Measurements from ENCODE around the gene CHST9.
"Not testable (repeated sequence)": the region's sequence is repeated elsewhere in the genome, so short reads cannot be mapped to it uniquely, and the experiment has no call there.

CHST9 gene

DNA sequence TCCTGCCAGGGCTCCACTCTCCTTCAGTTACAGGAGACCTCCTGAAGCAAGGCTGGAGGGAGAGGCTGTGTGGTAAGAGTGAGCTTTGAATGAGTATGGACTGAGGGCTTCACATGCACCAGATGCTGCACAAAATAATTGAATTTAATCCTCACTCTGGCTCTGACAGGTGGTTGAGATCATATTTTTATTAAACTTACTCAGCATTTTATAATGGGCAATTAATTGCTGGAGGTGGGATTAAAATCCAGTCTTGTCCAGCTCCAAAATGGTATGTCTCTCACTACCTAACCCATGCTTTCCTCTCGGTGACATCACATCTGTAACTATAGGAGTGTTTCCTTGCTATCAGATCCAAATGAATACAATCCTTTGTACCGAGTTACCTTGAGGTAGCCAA, 253.4 kb downstream of the CHST9 start:
- Histone ChIP-seq H3K27me3 (ENCODE audit: control insufficient read depth, low read length) (no peaks in the 10 kb centered on the region), H3K79me2 (ENCODE audit: control insufficient read depth, low read length) (no peaks in the 10 kb centered on the region), H3K9me2 (replicated peaks; ENCODE audit: control insufficient read depth, low read length) (no peaks in the 10 kb centered on the region), H3K9me3 (ENCODE audit: control insufficient read depth, insufficient read depth, low read length) (no peaks in the 10 kb centered on the region), H4K20me1 (ENCODE audit: control insufficient read depth, insufficient read depth, low read depth, low read length) (no peaks in the 10 kb centered on the region), H3K36me3 (ENCODE audit: control insufficient read depth, low read length) (no peaks in the 10 kb centered on the region), H3F3A (ENCODE audit: control insufficient read depth, insufficient read depth) (no peaks in the 10 kb centered on the region), H3K4me3 (ENCODE audit: low read length) (no peak overlapping the region), H3K27ac (ENCODE audit: low read depth, low read length) (no peak overlapping the region), H3K4me2 (ENCODE audit: low read length) (no peak overlapping the region), H3K4me1 (ENCODE audit: control insufficient read depth, low read length) (no peaks in the 10 kb centered on the region)
- TF ChIP-seq EZH2phosphoT487 (IDR thresholded peaks at IDR 0.05; ENCODE audit: borderline replicate concordance, low read length) = no peak
- TF ChIP-seq, protein P1, sequence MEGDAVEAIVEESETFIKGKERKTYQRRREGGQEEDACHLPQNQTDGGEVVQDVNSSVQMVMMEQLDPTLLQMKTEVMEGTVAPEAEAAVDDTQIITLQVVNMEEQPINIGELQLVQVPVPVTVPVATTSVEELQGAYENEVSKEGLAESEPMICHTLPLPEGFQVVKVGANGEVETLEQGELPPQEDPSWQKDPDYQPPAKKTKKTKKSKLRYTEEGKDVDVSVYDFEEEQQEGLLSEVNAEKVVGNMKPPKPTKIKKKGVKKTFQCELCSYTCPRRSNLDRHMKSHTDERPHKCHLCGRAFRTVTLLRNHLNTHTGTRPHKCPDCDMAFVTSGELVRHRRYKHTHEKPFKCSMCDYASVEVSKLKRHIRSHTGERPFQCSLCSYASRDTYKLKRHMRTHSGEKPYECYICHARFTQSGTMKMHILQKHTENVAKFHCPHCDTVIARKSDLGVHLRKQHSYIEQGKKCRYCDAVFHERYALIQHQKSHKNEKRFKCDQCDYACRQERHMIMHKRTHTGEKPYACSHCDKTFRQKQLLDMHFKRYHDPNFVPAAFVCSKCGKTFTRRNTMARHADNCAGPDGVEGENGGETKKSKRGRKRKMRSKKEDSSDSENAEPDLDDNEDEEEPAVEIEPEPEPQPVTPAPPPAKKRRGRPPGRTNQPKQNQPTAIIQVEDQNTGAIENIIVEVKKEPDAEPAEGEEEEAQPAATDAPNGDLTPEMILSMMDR (IDR thresholded peaks at IDR 0.05; ENCODE audit: low read depth, low read length, poor library complexity, severe bottlenecking) = no peak

DNA sequence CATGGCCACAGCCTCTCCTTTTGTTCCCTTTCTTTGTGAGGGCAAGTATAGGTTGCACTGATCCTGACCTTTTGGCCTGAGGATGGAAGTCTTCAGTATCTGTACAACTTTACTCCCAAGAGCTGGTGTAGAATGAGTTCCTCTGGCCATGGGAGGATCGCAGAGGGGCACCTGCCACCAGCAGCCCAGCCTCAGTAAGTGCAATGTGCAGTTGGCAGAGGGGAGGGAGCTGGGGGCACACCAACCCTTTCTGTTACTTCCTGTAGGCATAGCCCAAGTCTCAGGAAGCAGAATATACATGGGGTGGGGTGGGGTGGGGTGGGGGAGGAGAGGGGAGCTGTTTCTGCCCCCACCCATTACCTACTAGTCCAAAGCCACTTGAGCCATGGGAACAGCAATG, 254.5 kb downstream of the CHST9 start:
- H3K27me3 ChIP-seq (ENCODE audit: control insufficient read depth, low read length) = no peaks in the 10 kb centered on the region
- H3K79me2 ChIP-seq (ENCODE audit: control insufficient read depth, low read length) = no peaks in the 10 kb centered on the region
- no peak overlapping the region for H3K4me2 ChIP-seq (ENCODE audit: low read length)
- H3K4me1 ChIP-seq (ENCODE audit: control insufficient read depth, low read length) = no peaks in the 10 kb centered on the region
- H3K4me3 ChIP-seq (ENCODE audit: low read length) = no peak overlapping the region
- H4K20me1 ChIP-seq (ENCODE audit: control insufficient read depth, insufficient read depth, low read depth, low read length) = no peaks in the 10 kb centered on the region
- no peak overlapping the region for H3K27ac ChIP-seq (ENCODE audit: low read depth, low read length)
- no peaks in the 10 kb centered on the region for H3K36me3 ChIP-seq (ENCODE audit: control insufficient read depth, low read length)
- no peaks in the 10 kb centered on the region for H3K9me2 ChIP-seq (replicated peaks; ENCODE audit: control insufficient read depth, low read length)
- TF ChIP-seq, protein P1 (IDR thresholded peaks at IDR 0.05; ENCODE audit: low read depth, low read length, poor library complexity, severe bottlenecking) = no peak
- no peak for TF ChIP-seq EZH2phosphoT487 (IDR thresholded peaks at IDR 0.05; ENCODE audit: borderline replicate concordance, low read length)
- no peaks in the 10 kb centered on the region for H3F3A ChIP-seq (ENCODE audit: control insufficient read depth, insufficient read depth)
- H3K9me3 ChIP-seq (ENCODE audit: control insufficient read depth, insufficient read depth, low read length) = no peaks in the 10 kb centered on the region

DNA sequence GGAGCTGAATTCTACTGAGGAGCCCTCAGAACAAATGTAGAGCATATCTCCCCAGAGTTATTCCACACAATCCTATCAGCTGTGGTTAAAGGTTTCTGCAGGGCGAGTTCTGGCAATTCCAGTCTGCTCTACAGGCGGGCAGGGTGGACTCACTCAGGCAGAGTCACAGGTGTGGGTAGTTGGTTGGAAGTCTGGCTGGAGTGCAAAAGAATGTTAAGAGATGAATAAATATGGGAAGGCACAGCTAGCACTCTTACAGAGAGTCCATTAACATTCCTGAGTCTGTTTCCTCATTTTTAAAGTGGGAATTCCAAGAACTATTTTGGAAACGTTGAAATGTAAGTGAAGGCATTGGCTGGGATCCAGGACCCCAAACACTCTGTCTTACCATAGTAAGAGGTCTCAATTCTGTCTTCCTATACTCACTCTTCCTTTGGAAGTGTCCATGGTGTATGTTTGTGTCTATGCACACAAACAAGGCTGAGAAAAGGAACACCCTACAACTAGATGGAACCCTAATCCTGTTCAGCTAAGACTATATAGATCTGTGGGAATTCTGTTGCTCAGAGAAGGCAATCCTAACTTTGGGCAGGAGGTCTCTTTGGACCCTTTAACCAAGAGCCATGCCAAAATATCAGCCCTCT, 256.3 kb downstream of the CHST9 start:
- TF ChIP-seq EZH2phosphoT487 (IDR thresholded peaks at IDR 0.05; ENCODE audit: borderline replicate concordance, low read length) = no peak
- TF ChIP-seq, protein P1 (IDR thresholded peaks at IDR 0.05; ENCODE audit: low read depth, low read length, poor library complexity, severe bottlenecking) = no peak
- H3K9me3 ChIP-seq (ENCODE audit: control insufficient read depth, insufficient read depth, low read length) = no peaks in the 10 kb centered on the region
- H3K27ac ChIP-seq (ENCODE audit: low read depth, low read length) = no peak overlapping the region
- H3K79me2 ChIP-seq (ENCODE audit: control insufficient read depth, low read length) = no peaks in the 10 kb centered on the region
- H3K27me3 ChIP-seq (ENCODE audit: control insufficient read depth, low read length) = no peaks in the 10 kb centered on the region
- no peaks in the 10 kb centered on the region for H4K20me1 ChIP-seq (ENCODE audit: control insufficient read depth, insufficient read depth, low read depth, low read length)
- H3F3A ChIP-seq (ENCODE audit: control insufficient read depth, insufficient read depth) = no peaks in the 10 kb centered on the region
- no peaks in the 10 kb centered on the region for H3K36me3 ChIP-seq (ENCODE audit: control insufficient read depth, low read length)
- H3K4me1 ChIP-seq (ENCODE audit: control insufficient read depth, low read length) = no peaks in the 10 kb centered on the region
- H3K9me2 ChIP-seq (replicated peaks; ENCODE audit: control insufficient read depth, low read length) = no peaks in the 10 kb centered on the region
- H3K4me2 ChIP-seq (ENCODE audit: low read length) = no peak overlapping the region
- no peak overlapping the region for H3K4me3 ChIP-seq (ENCODE audit: low read length)

DNA sequence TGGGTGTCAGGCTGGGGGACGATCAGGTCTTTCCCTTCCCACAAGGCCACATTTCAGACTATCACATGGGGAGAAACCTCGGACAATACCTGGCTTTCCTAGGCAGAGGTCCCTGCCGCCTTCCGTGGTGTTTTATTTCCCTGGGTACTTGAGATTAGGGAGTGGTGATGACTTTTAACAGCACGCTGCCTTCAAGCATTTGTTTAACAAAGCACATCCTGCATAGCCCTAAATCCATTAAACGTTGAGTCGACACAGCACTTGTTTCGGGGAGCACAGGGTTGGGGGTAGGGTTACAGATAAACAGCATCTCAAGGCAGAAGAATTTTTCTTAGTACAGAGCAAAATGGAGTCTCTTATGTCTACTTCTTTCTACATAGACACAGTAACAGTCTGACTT, 257.3 kb downstream of the CHST9 start:
- H3F3A ChIP-seq (ENCODE audit: control insufficient read depth, insufficient read depth); H3K27ac ChIP-seq (ENCODE audit: low read depth, low read length); H3K9me3 ChIP-seq (ENCODE audit: control insufficient read depth, insufficient read depth, low read length); H3K4me3 ChIP-seq (ENCODE audit: low read length); H4K20me1 ChIP-seq (ENCODE audit: control insufficient read depth, insufficient read depth, low read depth, low read length); H3K36me3 ChIP-seq (ENCODE audit: control insufficient read depth, low read length); H3K9me2 ChIP-seq (replicated peaks; ENCODE audit: control insufficient read depth, low read length); H3K4me1 ChIP-seq (ENCODE audit: control insufficient read depth, low read length); H3K27me3 ChIP-seq (ENCODE audit: control insufficient read depth, low read length); H3K4me2 ChIP-seq (ENCODE audit: low read length); H3K79me2 ChIP-seq (ENCODE audit: control insufficient read depth, low read length): not testable (repeated sequence)

Measured in DOHH2 (cell line).